Colonic mucosa (tissue), 4 donors: ENCODE measurements around the gene FNDC3B. TPM values are rescaled to one million over a fixed set of nuclear protein-coding genes. Genes with fewer than 3 reads are reported as not detected.

Experiments used
- DNase-seq: peaks from one replicate; pipeline ENCODE4 v3.0.0-alpha.2; 2020
- H3K27ac ChIP-seq: fragments of 200-600 bp; one replicate; pipeline ENCODE4 v1.8.0; 2021
- H3K27me3 ChIP-seq: fragments of 200-600 bp; one replicate; pipeline ENCODE4 v1.8.0; 2021
- H3K36me3 ChIP-seq: fragments of 200-600 bp; one replicate; pipeline ENCODE4 v1.8.0; 2021
- H3K4me1 ChIP-seq: fragments of 200-600 bp; one replicate; pipeline ENCODE4 v1.8.0; 2021; ENCODE audit warnings: mild to moderate bottlenecking
- H3K4me3 ChIP-seq: fragments of 200-600 bp; one replicate; pipeline ENCODE4 v1.8.0; 2021
- H3K9ac ChIP-seq, 2 donors: one replicate each; pipeline ENCODE4 v1.7.0; 2013; ENCODE audit warnings: control low read depth in 2 of 2, low read depth in 2 of 2, low read length in 2 of 2
- H3K9me3 ChIP-seq: fragments of 200-600 bp; one replicate; pipeline ENCODE4 v1.8.0; 2021
- intact Hi-C: fragments of 100-400 bp; cut with DNase I; formaldehyde crosslinking; loops from one replicate; pipeline ENCODE4 v1.14.1; 2022
- total RNA-seq, 2 donors: library from RNA; stranded (reverse); fragmentation: NEBNext Ultra II Directional in 1 of 2; extraction: Animal tissue kit (Norgen Biotek cat#: 25700) in 1 of 2; gene quantifications; one replicate each; pipeline ENCODE4 v1.2.1, GENCODE V29; 2021
- TF ChIP-seq, protein P1 (sequence below): fragments of 200-600 bp; IDR thresholded peaks from one replicate; pipeline ENCODE4 v1.8.0; 2022; ENCODE audit warnings: antibody characterized with exemption, mild to moderate bottlenecking
- donor health status: healthy.
- donor health status: DM: no; HTN: no; CAD: no.
- donor health status: DM: no; HTN: no; CAD: no.

FNDC3B gene
- total RNA-seq, 2 donors from 2014 or later, result 66.7 to 142 TPM

DNA sequence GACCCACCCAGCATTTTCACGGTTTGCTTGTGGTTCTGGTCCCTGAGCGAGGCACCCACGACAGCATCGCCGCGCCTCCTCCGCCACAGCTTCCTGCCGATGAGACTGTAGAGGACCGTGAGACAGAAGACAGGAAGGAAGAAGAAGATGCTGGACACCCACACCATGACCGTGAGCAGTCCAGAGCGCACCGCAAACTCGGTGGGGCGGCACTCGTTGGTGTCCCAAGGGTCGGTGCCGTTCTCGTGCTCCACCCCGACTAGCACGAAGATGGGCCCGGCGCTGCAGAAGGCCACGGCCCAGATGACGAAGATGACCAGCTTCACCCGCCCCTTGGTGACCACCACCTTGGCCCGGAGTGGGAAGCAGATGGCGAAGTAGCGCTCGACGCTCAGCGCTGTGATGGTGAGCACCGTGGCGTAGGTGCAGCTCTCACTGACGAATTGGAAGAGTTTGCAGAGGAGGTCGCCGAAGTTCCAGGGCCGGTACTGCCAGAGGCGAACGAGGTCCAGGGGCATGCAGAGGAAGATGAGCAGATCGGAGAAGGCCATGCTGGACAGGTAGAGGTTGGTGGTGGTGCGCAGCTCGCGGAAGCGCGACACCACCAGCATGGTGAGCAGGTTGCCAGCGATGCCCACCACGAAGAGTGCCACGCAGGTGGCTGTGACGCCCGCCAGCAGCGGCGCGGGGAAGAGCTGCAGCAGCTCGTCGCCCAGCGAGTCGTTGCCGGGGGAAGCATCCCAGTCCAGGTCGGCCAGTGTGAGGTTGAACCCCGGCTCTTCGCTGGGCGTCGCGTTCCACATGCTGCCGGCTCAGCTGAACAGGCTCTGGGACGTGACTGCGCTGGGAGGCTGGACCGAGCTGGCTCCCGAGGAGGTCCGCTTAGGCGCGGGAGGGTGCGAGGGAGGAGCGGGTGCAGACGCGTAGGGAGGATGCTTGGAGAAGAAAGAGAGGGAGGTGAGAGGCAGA, 408.5 kb downstream of the FNDC3B start, which contains the start of gene GHSR:
TSS of gene GHSR (minus strand) at position 846 of the 969 bp plus-strand sequence. CDS start at position 803, 43 bp downstream.
- Histone ChIP-seq H3K9me3 (no peaks in the 10 kb centered on the region), H3K27me3 (peaks cover 42% of the 10 kb centered on the region), H3K4me1 (no peaks in the 10 kb centered on the region), H3K36me3 (no peaks in the 10 kb centered on the region), H3K4me3 (no peak within 1 kb of the TSS), H3K9ac (no peak within 1 kb of the TSS), H3K27ac (no peak within 1 kb of the TSS)
- no peak for DNase-seq
- TF ChIP-seq, protein P1, sequence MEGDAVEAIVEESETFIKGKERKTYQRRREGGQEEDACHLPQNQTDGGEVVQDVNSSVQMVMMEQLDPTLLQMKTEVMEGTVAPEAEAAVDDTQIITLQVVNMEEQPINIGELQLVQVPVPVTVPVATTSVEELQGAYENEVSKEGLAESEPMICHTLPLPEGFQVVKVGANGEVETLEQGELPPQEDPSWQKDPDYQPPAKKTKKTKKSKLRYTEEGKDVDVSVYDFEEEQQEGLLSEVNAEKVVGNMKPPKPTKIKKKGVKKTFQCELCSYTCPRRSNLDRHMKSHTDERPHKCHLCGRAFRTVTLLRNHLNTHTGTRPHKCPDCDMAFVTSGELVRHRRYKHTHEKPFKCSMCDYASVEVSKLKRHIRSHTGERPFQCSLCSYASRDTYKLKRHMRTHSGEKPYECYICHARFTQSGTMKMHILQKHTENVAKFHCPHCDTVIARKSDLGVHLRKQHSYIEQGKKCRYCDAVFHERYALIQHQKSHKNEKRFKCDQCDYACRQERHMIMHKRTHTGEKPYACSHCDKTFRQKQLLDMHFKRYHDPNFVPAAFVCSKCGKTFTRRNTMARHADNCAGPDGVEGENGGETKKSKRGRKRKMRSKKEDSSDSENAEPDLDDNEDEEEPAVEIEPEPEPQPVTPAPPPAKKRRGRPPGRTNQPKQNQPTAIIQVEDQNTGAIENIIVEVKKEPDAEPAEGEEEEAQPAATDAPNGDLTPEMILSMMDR, result no peak
- intact Hi-C loops, result no loop called here

DNA sequence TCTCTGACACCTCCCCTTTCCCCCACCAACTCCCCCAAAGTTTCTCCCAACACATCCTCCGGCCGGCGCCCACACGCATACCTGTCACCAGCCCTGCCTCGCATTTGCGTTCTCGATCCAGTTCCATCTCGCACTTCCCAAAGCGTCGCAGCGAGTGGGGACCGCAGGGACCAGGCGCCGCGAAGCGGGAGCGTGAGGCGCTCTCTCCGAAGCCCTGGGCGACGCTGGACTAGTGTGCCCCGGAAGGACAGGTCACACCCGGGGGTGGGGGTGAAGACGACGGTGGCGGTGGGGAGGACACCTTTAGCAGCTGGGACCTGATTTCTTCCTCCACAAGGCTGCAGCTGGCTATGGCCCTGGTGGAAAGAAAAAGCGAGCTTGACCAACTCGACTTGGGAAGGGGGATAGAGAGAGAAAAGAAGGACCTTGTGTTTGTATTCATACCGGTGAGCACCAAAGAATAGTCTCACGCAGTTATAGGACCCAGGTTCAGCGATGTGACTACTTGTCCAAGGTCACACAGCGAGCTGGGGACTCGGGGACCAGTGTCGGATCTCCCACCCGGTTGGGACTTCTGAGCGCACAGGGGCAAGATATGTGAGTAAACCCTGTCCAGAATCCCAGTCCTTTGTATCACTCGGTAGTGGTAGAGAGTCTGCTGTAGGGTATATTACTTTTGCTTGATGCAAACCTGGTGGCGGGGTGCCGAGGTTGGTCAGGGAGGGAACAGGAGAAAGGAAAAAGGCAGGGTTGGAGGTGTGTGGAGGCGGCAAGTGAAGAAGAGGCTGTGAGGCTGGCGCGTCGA, 409.5 kb downstream of the FNDC3B start:
- no peaks in the 10 kb centered on the region for H3K9me3 ChIP-seq
- no peaks in the 10 kb centered on the region for H3K36me3 ChIP-seq
- DNase-seq, result no peak
- no peak overlapping the region for H3K27ac ChIP-seq
- TF ChIP-seq, protein P1, result no peak
- H3K4me1 ChIP-seq, result no peaks in the 10 kb centered on the region
- H3K9ac ChIP-seq, result no peak overlapping the region
- intact Hi-C loops, result no loop called here
- H3K27me3 ChIP-seq, result peaks cover 42% of the 10 kb centered on the region
- no peak overlapping the region for H3K4me3 ChIP-seq

DNA sequence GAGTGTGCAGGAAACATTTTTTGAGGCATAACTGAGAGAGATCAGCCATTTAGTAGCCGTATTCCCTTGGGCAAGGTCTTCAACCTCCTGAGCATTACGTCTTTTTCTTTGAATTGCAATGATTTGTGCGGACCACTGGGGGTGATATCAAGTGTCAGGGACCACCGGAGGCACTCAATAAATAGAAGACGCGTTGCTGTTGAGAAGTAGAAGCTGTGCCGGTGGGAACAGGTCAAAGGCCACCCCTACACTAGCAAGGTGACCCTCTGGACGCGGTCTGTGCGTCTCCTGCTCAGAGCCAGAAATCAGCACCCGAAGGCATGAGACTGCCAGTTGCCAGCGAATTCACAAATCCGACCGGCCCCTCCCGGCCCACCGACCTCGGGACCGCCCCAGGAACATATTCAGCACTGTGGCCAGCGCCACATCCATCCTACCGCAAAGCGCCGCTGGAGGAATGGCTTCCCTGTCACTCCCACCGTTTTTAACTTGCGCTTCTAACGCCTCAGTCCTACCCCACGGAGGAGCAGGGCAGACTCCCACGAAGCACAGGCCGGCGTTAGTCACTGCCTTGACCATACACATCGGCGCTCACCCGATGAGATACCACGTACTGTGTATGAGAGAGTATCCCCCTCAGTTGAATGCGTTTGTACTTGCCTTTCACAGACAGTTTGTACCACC, 410.2 kb downstream of the FNDC3B start:
- Histone ChIP-seq H3K27me3 (peaks cover 42% of the 10 kb centered on the region), H3K27ac (no peak overlapping the region), H3K36me3 (no peaks in the 10 kb centered on the region), H3K4me1 (no peaks in the 10 kb centered on the region), H3K4me3 (no peak overlapping the region), H3K9ac (no peak overlapping the region), H3K9me3 (no peaks in the 10 kb centered on the region)
- intact Hi-C loops, result no loop called here
- DNase-seq, result no peak
- TF ChIP-seq, protein P1, result no peak

Other genes with a start within 250 kb of the FNDC3B start
- gene PLD1, start 229.1 kb upstream of the FNDC3B start, total RNA-seq, result 10 to 100 TPM; 49.6 to 81.3 TPM
- gene TMEM212, start 196.2 kb upstream of the FNDC3B start, total RNA-seq, result not detected